ENCODE measurements around the gene FLG2.
"Not testable (repeated sequence)": the region's sequence is repeated elsewhere in the genome, so short reads cannot be mapped to it uniquely, and the experiment has no call there.

FLG2 gene

DNA sequence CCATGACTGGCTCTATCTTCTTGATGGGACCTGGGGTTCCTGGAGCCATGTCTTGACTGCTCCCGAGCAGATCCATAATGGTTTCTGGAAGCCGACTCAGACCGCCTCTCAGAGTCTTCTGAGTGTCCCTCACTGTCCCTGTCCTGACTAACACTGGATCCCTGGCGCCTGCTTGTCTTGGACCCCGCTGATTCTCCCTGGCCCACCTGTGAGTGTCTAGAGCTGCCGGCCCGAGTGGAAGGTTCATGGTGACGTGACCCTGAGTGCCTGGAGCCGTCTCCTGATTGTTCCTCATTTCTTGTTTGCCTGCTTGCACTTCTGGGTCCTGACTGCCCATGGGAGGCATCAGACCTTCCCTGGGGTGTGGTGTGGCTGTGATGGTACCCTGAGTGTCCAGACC is 49.9 kb downstream of the FLG2 start:
- DNase-seq: no peak

DNA sequence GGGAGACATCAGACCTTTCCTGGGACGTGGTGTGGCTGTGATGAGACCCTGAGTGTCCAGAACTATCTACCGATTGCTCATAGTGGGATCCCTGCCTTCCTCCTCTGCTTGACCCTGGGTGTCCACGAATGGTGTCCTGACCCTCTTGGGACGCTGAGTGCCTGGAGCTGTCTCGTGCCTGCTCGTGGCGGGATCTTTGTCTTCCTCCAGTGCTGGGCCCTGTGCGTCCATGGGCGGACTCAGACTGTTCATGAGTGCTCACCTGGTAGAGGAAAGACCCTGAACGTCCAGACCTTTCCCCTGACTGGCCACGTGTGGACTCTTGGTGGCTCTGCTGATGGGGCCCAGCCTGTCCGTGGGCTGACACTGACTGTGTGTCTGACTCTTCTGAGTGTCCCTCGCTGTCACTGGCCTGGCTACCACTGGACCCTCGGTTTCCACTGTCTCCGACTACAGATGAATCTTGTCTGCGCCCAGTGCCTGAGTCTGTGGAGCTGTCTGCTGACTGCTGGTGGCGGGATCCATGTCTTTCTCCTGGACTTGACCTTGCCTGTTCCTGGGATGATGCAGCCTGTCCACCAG is 50.4 kb downstream of the FLG2 start:
- DNase-seq: not testable (repeated sequence)

DNA sequence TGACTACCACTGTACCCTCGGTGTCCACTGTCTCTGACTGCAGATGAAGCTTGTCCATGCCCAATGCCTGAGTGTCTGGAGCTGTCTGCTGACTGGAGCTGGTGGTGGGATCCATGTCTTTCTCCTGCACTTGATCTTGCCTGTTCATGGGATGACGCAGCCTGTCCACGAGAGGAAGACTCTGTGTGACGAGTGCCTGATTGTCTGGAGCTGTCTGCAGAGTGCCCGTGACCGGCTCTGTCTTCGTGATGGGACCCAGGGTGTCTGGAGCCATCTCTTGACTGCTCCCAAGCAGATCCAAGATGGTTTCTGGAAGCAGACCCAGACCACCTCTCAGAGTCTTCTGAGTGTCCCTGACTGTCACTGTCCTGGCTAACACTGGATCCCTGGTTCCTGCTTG is 51.0 kb downstream of the FLG2 start:
- DNase-seq: not testable (repeated sequence)

DNA sequence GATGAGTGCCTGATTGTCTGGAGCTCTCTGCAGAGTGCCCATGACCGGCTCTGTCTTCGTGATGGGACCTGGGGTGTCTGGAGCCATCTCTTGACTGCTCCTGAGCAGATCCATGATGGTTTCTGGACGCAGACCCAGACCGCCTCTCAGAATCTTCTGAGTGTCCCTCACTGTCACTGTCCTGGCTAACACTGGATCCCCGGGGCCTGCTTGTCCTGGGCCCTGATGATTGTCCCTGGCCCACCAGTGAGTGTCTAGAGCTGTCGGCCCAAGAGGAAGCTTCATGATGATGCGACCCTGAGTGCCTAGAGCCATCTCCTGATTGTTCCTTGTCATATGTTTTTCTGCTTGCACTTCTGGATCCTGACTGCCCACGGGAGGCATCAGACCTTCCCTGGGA is 51.8 kb downstream of the FLG2 start:
- not testable (repeated sequence) for DNase-seq

DNA sequence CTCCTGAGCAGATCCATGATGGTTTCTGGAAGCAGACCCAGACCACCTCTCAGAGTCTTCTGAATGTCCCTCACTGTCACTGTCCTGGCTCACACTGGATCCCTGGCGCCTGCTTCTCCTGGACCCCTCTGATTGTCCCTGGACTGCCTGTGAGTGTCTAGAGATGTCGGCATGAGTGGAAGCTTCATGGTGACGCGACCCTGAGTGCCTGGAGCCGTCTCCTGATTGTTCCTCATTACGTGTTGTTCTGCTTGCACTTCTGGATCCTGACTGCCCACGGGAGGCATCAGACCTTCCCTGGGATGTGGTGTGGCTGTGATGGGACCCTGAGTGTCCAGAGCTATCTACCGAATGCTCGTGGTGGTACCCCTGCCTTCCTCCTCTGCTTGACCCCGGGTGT is 53.7 kb downstream of the FLG2 start:
- DNase-seq: not testable (repeated sequence)

DNA sequence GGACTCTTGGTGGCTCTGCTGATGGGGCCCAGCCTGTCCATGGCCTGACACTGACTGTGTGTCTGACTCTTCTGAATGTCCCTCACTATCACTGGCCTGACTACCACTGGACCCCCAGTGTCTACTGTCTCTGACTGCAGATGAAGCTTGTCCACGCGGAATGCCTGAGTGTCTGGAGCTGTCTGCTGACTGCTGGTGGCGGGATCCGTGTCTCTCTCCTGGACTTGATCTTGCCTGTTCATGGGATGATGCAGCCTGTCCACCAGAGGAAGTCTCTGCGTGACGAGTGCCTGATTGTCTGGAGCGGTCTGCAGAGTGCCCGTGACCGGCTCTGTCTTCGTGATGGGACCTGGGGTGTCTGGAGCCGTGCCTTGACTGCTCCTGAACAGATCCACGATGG is 55.0 kb downstream of the FLG2 start:
- not testable (repeated sequence) for DNase-seq

DNA sequence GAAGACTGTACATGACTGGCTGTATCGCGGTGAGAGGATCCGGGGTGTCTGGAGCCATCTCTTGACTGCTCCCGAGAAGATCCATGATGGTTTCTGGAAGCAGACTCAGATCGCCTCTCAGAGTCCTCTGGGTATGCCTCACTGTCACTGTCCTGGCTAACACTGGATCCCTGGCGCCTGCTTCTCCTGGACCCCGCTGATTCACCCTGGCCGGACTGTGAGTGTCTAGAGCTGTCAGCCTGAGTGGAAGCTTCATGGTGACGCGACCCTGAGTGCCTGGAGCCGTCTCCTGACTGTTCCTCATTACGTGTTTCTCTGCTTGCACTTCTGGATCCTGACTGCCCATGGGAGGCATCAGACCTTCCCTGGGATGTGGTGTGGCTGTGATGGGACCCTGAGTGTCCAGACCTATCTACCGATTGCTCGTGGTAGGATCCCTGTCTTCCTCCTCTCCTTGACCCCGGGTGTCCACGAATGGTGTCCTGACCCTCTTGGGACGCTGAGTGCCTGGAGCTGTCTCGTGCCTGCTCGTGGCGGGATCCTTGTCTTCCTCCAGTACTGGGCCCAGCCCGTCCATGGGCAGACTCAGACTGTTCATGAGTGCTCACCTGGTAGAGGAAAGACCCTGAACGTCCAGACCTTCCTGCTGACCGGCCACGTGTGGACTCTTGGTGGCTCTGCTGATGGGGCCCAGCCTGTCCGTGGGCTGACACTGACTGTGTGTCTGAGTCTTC is 56.5 kb downstream of the FLG2 start:
- DNase-seq: not testable (repeated sequence)

All from activated CD4-positive, alpha-beta T cell treated with anti-CD3 and anti-CD28 coated beads, Interleukin-2, amount 50 U/mL, for 16 hours (primary cell).